OCI-LY1 (cell line): ENCODE data around the gene APOBEC2.

Source experiments
- CTCF ChIP-seq: fragments of 200-600 bp; sonication (generic), shearing (Covaris generic); IDR thresholded peaks from 2 replicates; pipeline ENCODE4 v1.5.1; 2017; ENCODE audit warnings: mild to moderate bottlenecking, antibody characterized with exemption, low read length, moderate library complexity, mixed read lengths
- EZH2 ChIP-seq: fragments of 200-600 bp; sonication (generic), shearing (Covaris generic); IDR thresholded peaks from 2 replicates; pipeline ENCODE4 v1.8.0; 2017; ENCODE audit warnings: borderline replicate concordance, mixed run types, mild to moderate bottlenecking, antibody characterized with exemption, low read length, moderate library complexity, mixed read lengths

- peak; percentile 92 for TF ChIP-seq CTCF
- no peak for TF ChIP-seq EZH2
These were observed 13.7 kb upstream of the APOBEC2 start, which contains the start of gene UNC5CL for GRCh38 chr6:41039060-41039998.
